T follicular helper cell (primary cell): ENCODE measurements around the gene SEMA6C.

Source experiments
- DNase-seq: peaks from one replicate; pipeline ENCODE4 v3.0.0-alpha.2; 2020; ENCODE audit warnings: low read depth

SEMA6C gene

GRCh38 chr1:151159373-151159772 lies 12.9 kb upstream of the SEMA6C start:
- no peak for DNase-seq

- DNase-seq, result no peak
Observed at GRCh38 chr1:151158751-151159251, 12.4 kb upstream of the SEMA6C start.

DNA sequence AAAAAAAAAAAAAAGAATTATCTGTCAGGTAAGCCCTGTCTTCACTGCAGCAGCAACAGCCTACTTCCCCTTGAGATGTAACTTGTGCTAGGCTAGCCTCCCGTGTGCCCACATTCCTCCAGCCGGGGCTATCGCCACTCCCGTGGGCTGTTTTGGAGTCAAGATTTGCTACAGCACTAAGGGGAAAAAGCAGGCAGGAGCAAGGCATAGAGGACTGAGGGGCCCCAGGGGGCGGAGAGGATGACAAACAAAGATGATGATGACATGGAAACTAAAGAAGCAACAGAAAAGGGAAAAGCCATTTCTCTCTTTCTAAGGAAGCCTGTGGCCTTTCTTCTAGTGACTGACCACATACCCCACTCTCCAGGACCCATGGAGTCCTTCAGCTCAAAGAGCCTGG lies 11.9 kb upstream of the SEMA6C start:
- no peak for DNase-seq

DNA sequence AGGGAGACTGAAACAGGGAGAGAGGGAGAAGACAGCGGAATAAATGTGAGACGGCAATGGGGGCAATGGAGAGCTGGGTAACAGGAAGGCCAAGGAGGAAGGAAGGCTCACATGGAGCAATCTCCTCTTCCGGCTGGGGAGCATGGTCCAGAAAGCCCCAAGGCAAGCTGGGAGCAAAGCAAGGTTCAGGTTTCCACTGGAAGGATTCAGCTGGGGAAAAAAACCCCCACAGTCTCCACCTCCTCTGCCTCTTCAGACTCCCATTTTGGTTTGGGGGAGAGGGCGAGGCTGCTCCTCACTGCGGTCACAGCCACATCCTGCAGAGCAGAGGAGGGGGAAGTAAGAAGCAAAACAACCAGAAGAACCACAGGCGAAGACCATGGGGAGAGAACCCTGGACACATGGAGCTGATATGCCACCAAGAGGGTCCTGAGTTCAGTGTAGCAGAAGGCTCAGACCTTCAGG lies 10.7 kb upstream of the SEMA6C start:
- DNase-seq, result peak; percentile 38

DNA sequence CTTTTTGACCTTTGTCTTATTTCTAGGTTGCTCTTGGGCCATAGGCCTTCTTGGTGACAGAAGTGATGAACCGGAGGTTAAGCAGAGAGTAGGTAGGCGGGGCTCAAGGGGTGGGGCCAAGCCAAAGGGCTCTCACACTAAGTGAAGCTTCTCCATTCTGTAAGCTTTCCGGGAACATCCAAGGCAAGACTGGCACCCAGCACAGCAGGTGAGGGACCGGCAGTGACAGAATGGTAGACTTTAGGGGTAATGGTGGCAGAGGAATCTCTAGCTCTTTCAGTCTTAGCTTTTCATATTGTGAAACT lies 10.0 kb upstream of the SEMA6C start, which contains the start of gene TNFAIP8L2:
Gene TNFAIP8L2, plus strand, starts transcription at position 135 of the 305 bp plus-strand sequence. CDS start 2,049 bp downstream, outside the sequence.
- DNase-seq, result peak; percentile 62

- no peak for DNase-seq
Observed at GRCh38 chr1:151147665-151148064, 1.2 kb upstream of the SEMA6C start.

DNA sequence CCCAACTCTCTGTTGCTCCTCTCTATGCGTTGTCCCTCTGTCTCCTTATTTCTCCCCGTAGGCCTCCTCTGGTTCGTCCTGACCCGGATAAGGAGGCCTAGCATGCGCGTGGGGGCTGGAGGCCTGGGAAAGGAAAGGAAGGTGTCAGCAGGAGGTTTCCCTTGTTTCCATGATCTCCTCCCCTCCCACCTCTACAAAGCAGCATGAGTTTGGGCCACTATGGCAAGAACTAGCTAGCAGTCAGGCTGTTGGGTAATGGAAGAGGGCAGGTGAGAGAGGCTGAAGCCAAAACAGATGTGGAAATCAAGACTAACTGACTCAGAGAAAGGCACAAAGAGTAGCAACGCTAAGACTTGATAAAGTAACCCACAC lies 687 bp upstream of the SEMA6C start:
- DNase-seq, result no peak

DNA sequence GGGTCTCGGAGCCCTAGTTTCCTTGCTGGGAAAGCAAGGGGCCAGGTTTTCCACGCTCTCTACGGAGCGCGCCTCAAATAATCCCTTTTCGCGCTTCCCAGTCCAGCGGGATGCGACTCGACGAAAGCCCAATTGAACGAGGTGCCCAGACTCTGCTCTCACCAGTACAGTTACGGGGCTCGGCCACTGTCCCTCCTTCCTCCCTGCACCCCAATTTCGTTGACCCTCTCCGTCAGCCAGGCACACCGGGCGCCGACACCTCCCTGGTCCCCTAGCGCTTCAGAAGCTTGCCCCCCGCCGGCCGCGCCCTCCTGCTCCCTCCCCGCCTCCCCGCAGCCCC lies 389 bp downstream of the SEMA6C start:
- no peak for DNase-seq

- DNase-seq, result no peak
Observed at GRCh38 chr1:151145304-151146071, 943 bp downstream of the SEMA6C start.

DNA sequence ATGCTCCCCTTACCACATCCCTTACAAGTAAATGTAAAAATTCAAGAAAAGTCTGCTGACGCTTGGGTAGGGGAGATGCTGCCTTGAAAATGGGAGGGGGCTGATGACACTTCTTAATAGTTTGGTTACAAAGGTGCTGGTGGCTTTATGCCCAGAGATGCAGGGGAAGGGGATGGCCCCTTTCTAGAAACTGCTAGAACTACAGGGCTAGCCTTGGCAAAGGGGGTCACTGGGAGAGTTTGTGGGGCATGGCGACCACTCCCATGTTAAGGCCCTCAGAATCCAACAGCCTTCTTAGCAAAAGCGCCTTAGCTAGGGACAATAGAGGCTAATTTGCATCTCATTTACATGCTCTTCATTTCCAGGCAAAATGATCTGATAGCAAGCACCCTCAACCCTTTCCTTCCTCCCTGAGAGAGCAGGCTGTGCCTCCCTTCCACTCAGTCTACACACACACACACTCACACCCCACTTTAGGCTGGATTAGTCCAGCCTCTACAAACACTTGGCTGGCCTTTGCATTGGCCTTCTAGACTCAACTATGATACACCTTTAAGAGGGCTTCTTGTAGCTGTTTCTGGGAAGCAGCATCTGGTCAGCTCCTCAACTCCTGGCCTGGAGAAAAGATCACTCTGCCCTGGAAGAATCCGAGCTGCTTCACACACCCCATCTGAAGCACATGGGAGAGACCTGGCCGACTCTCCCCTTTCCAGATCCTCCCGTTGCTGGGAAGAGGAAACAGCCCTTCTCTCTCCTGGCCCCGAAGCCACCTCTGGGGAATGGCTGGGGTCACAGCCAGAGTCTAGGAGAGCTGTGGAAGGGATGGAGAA lies 1.7 kb downstream of the SEMA6C start:
- DNase-seq, result no peak

- no peak for DNase-seq
Observed at GRCh38 chr1:151143986-151144385, 2.4 kb downstream of the SEMA6C start.

DNA sequence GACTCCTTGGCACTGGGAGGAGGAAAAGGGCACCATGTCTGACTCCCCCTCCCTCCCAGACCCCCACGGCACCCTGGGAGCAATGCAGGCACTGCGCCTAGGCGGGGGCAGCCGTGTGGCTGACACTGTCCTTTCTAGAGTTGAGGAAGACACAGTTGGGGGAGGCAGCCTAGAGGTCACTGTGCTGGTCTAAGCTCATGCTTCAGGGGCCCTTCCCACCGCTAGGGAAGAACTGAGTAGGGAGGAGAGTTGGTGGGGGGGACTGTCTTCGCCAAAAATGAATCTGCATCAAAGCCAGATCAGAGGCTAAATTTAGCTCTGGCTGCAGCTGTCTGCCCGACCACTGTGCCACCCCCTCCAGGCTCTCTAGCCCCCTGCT lies 3.4 kb downstream of the SEMA6C start:
- no peak for DNase-seq

GRCh38 chr1:151142411-151143056 lies 3.9 kb downstream of the SEMA6C start:
- no peak for DNase-seq

GRCh38 chr1:151137789-151138188 lies 8.6 kb downstream of the SEMA6C start:
- no peak for DNase-seq

DNA sequence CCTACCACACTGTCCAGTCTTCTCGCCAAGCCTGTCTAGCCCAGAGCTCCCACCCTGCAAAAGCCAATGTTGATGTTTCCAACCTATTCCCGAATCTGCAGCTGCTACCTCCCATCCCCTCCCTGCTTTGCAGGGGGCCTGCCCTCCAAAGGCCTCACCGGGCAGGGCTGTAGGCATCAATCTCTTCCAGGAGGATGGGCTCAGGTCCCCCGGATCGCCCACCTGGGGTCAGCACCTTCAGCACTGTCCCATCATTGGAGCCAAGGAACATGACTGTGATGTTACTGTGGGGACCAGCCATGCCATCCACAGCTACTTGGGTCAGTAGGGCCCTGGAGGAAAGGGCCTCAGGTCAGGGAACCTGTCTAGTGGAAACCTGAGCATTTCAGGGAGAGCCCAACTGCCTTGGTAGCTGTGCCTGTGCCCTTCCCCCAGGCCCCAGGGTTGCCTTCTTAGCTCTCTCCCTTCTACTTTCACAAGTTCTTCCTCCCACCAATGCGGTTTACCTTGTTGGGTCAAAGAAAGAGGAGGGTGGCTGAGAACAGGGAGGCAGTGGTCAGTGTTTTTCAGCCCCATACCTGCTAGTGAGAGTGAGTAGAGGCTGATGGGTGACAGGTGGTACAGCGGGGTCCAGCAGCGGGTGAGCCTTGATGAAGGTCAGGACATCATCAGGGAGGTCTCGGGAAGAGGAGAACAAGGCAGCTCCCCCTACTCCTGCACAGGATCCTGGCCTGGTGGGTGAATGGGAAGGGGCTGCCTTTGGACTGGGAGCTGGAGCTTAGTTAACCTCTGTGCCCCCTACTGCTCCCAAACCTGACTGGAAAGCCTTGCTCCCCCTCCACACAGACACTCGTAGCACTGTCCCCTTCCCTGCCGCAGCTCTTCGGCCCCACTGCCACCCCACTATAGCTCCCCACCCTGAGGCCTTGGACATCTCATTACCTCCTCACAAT lies 10.7 kb downstream of the SEMA6C start:
- DNase-seq, result no peak

DNA sequence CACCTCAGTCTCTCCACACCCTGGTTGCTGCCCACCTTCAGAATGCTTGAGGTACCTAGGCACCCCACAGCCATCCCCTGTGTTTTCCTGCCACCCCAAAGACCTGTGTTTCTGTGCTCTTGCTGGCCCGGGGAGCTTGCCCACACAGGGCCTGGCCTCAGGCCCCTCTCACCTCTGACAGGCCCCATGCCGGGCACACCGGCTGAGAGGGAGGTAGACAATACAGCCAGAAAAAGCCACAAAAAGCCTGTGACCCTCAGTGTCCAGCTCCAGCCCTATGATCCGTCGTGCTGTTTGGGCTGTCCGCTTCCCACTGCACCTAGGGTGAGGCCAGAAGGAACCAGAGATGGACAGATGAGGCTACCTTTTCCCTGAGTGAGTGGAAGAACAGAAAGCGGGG lies 11.4 kb downstream of the SEMA6C start:
- DNase-seq, result no peak

DNA sequence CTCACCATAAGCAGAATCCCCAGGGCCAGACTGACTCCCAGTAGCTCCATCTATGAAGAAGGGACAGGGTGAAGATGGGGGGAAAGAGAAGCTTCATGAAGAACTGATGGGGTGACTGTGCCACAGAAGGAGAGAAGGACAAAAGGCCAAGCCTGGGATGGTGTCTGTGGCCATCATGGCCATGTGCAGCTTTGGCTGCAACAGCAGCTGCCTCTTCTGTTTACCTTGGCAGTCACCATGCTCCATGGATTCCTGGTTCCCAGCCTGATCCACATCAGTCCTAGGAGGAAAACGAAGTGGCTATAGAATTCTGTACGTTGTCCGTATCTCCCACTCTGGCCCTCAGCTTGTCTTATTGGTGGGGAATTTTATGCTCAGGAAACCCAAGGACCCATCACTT lies 12.0 kb downstream of the SEMA6C start:
- DNase-seq, result no peak

DNA sequence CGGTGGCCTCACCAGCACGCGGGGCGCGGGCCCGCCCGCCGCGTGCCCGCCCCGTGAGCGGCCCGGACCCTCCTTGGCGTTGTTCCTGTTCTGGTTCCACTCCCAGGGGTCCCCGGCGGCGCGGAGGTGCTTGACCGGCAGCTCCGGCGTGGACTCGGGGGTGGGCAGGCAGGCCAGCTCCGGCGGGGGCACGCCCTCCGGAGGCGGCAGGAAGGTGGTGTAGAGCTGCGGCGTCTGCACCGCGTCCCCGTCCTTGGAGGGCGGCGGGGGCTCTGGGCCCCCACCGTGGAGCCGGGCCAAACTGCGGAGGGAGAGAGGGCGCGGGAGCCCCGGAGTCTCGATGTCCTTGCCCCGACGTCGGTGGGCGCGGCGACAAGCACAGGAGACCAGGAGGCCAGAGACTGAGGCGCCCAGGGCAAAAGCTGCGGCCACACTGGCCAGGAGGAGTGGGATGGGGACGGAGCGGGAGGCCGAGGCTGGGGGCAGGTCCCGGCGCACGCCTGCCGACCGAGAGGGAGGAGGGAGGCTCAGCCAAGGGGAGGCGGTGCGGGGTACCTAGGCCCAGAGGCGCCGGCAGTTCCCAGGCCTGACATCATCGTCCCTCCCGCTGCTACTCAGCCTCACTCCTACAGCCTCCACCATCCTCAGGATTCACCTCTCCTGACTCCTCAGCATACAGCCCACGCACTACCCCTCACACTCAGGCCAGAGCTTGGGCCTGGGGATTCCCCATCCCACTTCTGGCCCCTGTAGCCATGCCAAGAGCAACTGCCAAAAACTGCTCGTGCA lies 13.2 kb downstream of the SEMA6C start:
- no peak for DNase-seq

GRCh38 chr1:151132335-151133017 lies 14.0 kb downstream of the SEMA6C start:
- DNase-seq, result no peak

DNA sequence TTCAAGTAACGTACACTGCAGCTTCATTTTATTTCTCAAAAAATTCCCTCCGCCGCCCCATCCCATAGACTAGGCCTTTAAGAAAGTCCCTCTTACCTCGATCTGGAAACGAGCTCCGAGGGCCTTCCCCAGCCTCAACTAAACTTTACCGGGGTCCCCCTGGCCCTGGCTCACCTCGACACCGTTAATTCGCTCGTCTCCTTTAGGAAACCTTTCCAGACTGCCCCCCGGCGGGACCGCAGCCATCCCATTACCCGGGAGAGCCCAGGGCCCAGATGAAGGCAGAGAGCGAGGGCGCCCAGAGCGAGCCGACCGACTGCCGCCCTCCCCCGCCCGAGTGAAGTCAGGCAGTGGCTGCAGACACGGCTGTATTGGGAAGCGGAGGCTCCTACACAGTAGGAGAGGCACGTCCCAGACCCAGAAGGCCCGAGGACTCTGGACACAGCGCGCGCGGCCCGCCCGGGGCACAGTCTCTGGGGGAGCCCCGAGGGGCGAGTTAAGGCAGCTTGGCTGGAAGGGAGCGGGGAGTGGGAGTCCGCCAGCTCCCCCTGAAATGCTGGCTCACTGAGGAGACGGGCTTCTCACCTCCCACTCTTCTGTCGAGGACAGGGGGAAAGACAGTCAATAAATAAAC lies 14.6 kb downstream of the SEMA6C start:
- DNase-seq, result no peak
